HFF-Myc (cell line): ENCODE results near the gene AKT3.

ENCODE experiments used
- DNase-seq: peaks from one replicate; pipeline ENCODE4 v3.0.0-alpha.2; 2011; ENCODE audit warnings: low read depth; ENCODE audit errors: extremely low read depth
- H3K4me3 ChIP-seq: replicated peaks from 2 replicates; pipeline ENCODE4 v1.5.1; 2011; ENCODE audit warnings: low read depth, mild to moderate bottlenecking, control low read depth, low read length
- TF ChIP-seq, protein P1 (sequence below): IDR thresholded peaks from 2 replicates; pipeline ENCODE4 v1.5.1; 2012; ENCODE audit warnings: mild to moderate bottlenecking, low read depth, low read length, control low read depth; ENCODE audit errors: missing control alignments

Gene AKT3

DNA sequence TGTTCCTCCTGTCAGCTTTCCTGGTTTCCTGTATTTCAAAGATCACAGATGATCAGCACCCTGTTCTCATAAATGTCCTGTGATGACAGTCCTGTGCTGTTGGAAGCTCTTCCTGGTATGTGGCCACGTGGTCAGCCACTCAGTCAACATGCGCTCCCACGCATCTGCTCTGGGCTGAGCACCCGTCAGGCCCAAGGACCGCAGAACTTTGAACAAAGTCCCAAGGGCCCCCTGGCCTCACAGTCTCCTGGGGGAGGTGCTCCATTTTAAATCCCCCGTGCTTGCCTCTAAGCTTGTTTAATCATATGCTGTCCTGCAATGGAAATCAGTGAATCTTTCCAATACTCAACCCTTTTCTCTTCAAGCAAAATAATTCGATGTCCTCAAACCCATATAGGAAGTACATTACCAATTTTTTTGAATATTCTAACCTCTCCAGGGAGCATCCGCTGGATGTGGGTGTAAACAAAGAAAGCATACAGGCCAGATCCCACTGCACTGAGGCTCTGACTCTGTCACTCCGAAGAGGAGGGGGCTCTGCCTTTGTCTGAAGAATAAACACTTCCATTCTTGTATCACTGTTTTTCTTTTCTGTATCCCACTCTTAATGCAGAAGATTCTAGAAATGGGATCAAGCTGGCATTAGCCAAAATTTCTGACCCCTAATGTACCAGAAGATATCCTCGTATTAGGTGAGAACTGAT is 343.9 kb downstream of the AKT3 start:
- TF ChIP-seq, protein P1, sequence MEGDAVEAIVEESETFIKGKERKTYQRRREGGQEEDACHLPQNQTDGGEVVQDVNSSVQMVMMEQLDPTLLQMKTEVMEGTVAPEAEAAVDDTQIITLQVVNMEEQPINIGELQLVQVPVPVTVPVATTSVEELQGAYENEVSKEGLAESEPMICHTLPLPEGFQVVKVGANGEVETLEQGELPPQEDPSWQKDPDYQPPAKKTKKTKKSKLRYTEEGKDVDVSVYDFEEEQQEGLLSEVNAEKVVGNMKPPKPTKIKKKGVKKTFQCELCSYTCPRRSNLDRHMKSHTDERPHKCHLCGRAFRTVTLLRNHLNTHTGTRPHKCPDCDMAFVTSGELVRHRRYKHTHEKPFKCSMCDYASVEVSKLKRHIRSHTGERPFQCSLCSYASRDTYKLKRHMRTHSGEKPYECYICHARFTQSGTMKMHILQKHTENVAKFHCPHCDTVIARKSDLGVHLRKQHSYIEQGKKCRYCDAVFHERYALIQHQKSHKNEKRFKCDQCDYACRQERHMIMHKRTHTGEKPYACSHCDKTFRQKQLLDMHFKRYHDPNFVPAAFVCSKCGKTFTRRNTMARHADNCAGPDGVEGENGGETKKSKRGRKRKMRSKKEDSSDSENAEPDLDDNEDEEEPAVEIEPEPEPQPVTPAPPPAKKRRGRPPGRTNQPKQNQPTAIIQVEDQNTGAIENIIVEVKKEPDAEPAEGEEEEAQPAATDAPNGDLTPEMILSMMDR: no peak
- H3K4me3 ChIP-seq: no peak overlapping the region
- DNase-seq: no peak

DNA sequence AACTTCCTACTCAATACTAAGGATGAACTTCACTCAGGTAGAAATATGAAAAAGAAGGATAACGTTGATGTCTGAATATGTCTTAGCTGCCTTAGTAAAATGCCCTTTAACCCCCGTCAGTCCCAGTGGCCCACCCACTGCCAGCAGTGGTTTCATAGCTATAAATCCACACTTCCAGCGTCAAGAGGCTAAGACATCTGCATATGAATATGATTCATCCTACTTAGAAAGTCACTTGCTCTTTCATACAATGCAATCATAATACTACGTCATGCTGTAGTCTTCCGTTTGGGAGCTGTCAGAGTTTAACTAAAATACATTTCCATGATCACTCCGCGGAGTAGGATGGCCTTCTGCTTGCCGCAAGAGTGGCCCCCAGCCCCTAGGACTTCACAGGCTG is 346.9 kb downstream of the AKT3 start:
- no peak overlapping the region for H3K4me3 ChIP-seq
- TF ChIP-seq, protein P1: no peak
- DNase-seq: no peak

DNA sequence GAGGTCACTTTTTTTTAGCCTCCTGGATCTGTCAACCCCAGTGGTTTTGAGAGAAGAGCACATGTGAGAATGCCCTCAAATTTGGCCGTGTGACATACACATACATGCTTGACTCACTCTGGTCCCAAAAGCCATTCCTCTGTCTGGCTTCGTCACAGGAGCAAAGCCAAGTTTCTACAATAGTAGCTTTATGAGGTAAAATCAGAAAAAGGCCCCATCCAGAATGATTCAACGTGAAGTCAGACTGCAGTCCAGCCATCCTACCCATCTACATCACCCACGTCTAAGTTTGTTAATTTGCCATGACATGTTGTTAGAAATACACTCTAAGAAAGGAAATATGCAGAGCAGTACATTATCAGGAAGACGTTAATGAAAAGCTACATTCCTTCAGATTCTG is 349.0 kb downstream of the AKT3 start:
- TF ChIP-seq, protein P1: no peak
- H3K4me3 ChIP-seq: no peak overlapping the region
- DNase-seq: no peak

DNA sequence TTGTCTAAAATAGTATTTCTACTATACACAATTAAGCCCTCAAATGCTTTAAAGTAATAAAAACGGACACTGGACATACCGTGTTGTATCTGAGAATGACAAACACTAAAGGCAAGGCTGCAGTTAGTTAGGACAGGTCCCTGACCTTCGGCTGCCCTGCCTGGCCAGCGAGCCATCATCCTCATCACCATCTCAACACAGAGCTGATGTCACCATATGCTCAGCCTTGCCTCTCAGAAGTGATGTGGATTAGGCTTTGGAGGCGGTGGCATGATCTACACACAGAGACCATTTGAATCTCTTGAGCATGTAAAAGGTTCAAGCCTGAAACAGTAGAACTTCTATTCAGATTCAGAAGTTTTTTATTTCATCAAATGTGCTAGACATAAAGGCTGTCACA is 349.5 kb downstream of the AKT3 start:
- TF ChIP-seq, protein P1: no peak
- H3K4me3 ChIP-seq: no peak overlapping the region
- DNase-seq: no peak

DNA sequence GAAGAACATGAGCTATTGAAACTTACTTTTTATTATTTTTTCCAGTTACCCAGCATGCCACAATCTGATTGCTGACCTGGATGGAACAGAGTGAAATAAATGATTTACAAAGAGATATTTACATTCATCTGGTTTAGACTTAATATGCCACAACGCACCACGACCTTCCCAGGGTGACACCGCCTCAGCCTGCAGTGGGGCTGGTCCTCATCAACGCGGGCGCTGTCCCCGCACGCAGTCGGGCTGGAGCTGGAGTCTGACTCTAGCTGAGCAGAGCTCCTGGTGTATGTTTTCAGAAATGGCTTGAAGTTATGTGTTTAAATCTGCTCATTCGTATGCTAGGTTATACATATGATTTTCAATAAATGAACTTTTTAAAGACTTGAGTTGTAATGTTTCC is 350.3 kb downstream of the AKT3 start:
- no peak for DNase-seq
- H3K4me3 ChIP-seq: no peak overlapping the region
- TF ChIP-seq, protein P1: no peak

DNA sequence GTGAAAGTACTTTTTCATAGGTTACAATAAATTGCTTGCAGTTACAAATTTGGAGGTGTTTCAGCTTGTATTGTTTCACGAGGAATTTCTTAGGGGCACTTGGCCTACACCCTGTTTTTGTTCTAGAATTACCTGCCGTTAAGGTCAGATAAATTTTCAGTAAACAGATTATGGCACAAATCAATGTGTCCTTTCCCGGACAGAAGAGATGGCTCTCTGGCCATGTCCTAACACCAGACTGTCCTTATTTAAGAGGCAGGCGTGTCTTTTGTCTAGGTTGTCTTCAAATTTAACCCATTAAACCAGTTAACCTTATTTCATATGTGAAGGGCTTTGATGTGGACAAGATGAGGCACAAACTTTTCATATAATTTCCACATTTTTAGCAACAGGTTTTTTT is 350.8 kb downstream of the AKT3 start:
- H3K4me3 ChIP-seq: no peak overlapping the region
- TF ChIP-seq, protein P1: no peak
- DNase-seq: no peak
